CD4-positive, alpha-beta T cell (primary cell): ENCODE results near the gene MMAA. TPM values are rescaled to one million over a fixed set of nuclear protein-coding genes. Genes with fewer than 3 reads are reported as not detected.
A peak's percentile ranks its signal among the peaks of the same experiment; 100 is the strongest.
"Not testable (repeated sequence)": the region's sequence is repeated elsewhere in the genome, so short reads cannot be mapped to it uniquely, and the experiment has no call there.

ENCODE experiments used
- ATAC-seq: fragments of 200-7000 bp; cut with Tn5 transposase; one replicate; pipeline ENCODE4 v1.10.0; 2022; ENCODE audit warnings: mild to moderate bottlenecking; ENCODE audit not compliant: poor library complexity
- CTCF ChIA-PET: fragments of 350-600 bp; sonication (Branson Sonifier 250); formaldehyde crosslinking; loops from one replicate; lab custom pipeline; 2021; ENCODE audit warnings: antibody characterized with exemption, inconsistent platforms; lab: Charles Lee
- POLR2A ChIA-PET: fragments of 350-600 bp; sonication (Branson Sonifier 250); formaldehyde crosslinking; loops from one replicate; lab custom pipeline; 2021; ENCODE audit warnings: antibody characterized with exemption, inconsistent platforms; lab: Charles Lee
- DNase-seq, 14 experiments: peaks; one replicate each; pipeline ENCODE4 v3.0.0-alpha.2; 2013 to 2020; ENCODE audit warnings: mixed read lengths in 2 of 14
- H3K27ac ChIP-seq, 2 donors: one replicate each; pipeline versions ENCODE4 v1.5.1 to v1.7.0; 2013; ENCODE audit warnings: low read length in 2 of 2, low read depth in 1 of 2, mild to moderate bottlenecking in 1 of 2
- H3K27me3 ChIP-seq, 2 experiments: 1 replicate in 1 of 2; 2 replicates in 1 of 2; pipeline versions ENCODE4 v1.6.1 to v1.7.0; 2013; ENCODE audit warnings: low read length in 2 of 2, control low read depth in 1 of 2, mild to moderate bottlenecking in 1 of 2, moderate library complexity in 1 of 2; ENCODE audit not compliant: insufficient read depth in 2 of 2, control insufficient read depth in 1 of 2
- H3K36me3 ChIP-seq: one replicate; pipeline ENCODE4 v1.6.1; 2013; ENCODE audit warnings: low read length, control low read depth; ENCODE audit not compliant: insufficient read depth
- H3K4me1 ChIP-seq: one replicate; pipeline ENCODE4 v1.6.1; 2013; ENCODE audit warnings: low read length, control low read depth; ENCODE audit not compliant: insufficient read depth
- H3K4me3 ChIP-seq: one replicate; pipeline ENCODE4 v1.5.1; 2013; ENCODE audit warnings: mild to moderate bottlenecking, low read length, moderate library complexity
- H3K9me3 ChIP-seq, 2 experiments: 1 replicate in 1 of 2; 2 replicates in 1 of 2; pipeline versions ENCODE4 v1.6.1 to v1.7.0; 2013; ENCODE audit warnings: low read length in 2 of 2, mild to moderate bottlenecking in 2 of 2, control low read depth in 1 of 2, moderate library complexity in 1 of 2; ENCODE audit not compliant: control insufficient read depth in 1 of 2, insufficient read depth in 1 of 2
- H3K27ac Mint-ChIP-seq: one replicate; pipeline ENCODE4 v1.8.0; 2020; ENCODE audit warnings: mixed read lengths
- H3K27me3 Mint-ChIP-seq: one replicate; pipeline ENCODE4 v1.8.0; 2021; ENCODE audit warnings: mixed read lengths
- H3K36me3 Mint-ChIP-seq: one replicate; pipeline ENCODE4 v1.8.0; 2021; ENCODE audit warnings: low read depth, mixed read lengths
- H3K4me1 Mint-ChIP-seq: one replicate; pipeline ENCODE4 v1.8.0; 2021; ENCODE audit warnings: low read depth, mixed read lengths
- H3K4me3 Mint-ChIP-seq: one replicate; pipeline ENCODE4 v1.8.0; 2020; ENCODE audit warnings: mild to moderate bottlenecking, mixed read lengths
- H3K9me3 Mint-ChIP-seq: one replicate; pipeline ENCODE4 v1.8.0; 2020; ENCODE audit warnings: mixed read lengths
- CTCF ChIP-seq: fragments of 200-600 bp; IDR thresholded peaks from one replicate; pipeline ENCODE4 v1.8.0; 2022; ENCODE audit warnings: antibody characterized with exemption, mild to moderate bottlenecking
- intact Hi-C, 2 experiments: fragments of 100-400 bp; cut with DNase I in 1 of 2; cut with micrococcal nuclease in 1 of 2; formaldehyde crosslinking; loops; one replicate each; pipeline versions ENCODE4 v1.15.1 to v1.9.0; 2023 to 2025; cut with DNase I, micrococcal nuclease
- polyA plus RNA-seq, 2 donors: library from polyadenylated mRNA; unstranded; fragments of 120-200 nt; gene quantifications; one replicate each; pipeline ENCODE4 v1.2.1, GENCODE V29; 2013
- total RNA-seq, 174 experiments: library from RNA in 2 of 174; stranded (reverse) in 2 of 174; gene quantifications; one replicate each; pipeline ENCODE4 v1.2.3 and lab custom pipeline; 2021 to 2026

Gene MMAA
- 1 to 10 TPM; 7.0 to 7.2 TPM for total RNA-seq
- 6.5 TPM for polyA plus RNA-seq (2013, experiment 1 of 2)
- polyA plus RNA-seq (2013, experiment 2 of 2): 8.2 TPM
- total RNA-seq (lab: John Stamatoyannopoulos, UW): 8.4 to 24.5 (median 16.3) reads per million in 172 experiments

GRCh38 chr4:145618932-145619638 lies at the start of gene MMAA:
MMAA (plus strand) TSS chr4:145619385; CDS start chr4:145639140, 19,755 bp downstream.
- Mint-ChIP-seq H3K4me1 (peaks cover 54% of the 10 kb centered on the region), H3K36me3 (peaks cover 17% of the 10 kb centered on the region), H3K27ac (peak within 1 kb of the TSS; percentile 99), H3K27me3 (peaks cover 6% of the 10 kb centered on the region), H3K9me3 (no peaks in the 10 kb centered on the region), H3K4me3 (peak within 1 kb of the TSS; percentile 99)
- H3K27ac ChIP-seq: peak within 1 kb of the TSS; percentile 92 to 94
- peak within 1 kb of the TSS; percentile 72 for H3K4me3 ChIP-seq
- peak; percentile 92 for ATAC-seq
- intact Hi-C loops: loop anchor here (2.0 to 10.0 kb wide), 7 partner anchors 114 to 1996 kb away; partner anchors contain the start of genes ABCE1 (in 2 of the 2), ANAPC10 (in 2 of the 2), OTUD4 (in 1 of the 2) and SLC10A7 (in 1 of the 2)
- peak; percentile 88 to 97 (median 92) for DNase-seq
- no peaks in the 10 kb centered on the region for H3K27me3 ChIP-seq
- ChIA-PET CTCF (interaction anchor here (0.7 to 2.5 kb wide), 3 partner anchors 9 to 385 kb away, joined by 3 to 9 read pairs (median 7); no protein-coding TSS in a partner anchor), POLR2A (interaction anchor here (0.6 to 3.9 kb wide), 15 partner anchors 10 to 904 kb away, joined by 3 to 35 read pairs (median 3); partner anchors contain the start of genes ABCE1, ANAPC10 and OTUD4)
- peaks cover 10% of the 10 kb centered on the region for H3K4me1 ChIP-seq
- H3K9me3 ChIP-seq: no peaks in the 10 kb centered on the region
- peak; percentile 67 for TF ChIP-seq CTCF
- H3K36me3 ChIP-seq: no peaks in the 10 kb centered on the region

GRCh38 chr4:145574546-145574945 lies 44.6 kb upstream of the MMAA start:
- ATAC-seq, CTCF ChIA-PET, H3K9me3 Mint-ChIP-seq: not testable (repeated sequence)

GRCh38 chr4:145580906-145581305 lies 38.3 kb upstream of the MMAA start:
- POLR2A ChIA-PET: no interaction called here
- Histone ChIP-seq H3K27ac (no peak overlapping the region), H3K4me1 (no peaks in the 10 kb centered on the region), H3K36me3 (no peaks in the 10 kb centered on the region), H3K4me3 (no peak overlapping the region), H3K9me3 (no peaks in the 10 kb centered on the region), H3K27me3 (no peaks in the 10 kb centered on the region)
- Mint-ChIP-seq H3K4me1 (no peaks in the 10 kb centered on the region), H3K9me3 (peaks cover 6% of the 10 kb centered on the region), H3K27me3 (peaks cover 12% of the 10 kb centered on the region), H3K4me3 (no peak overlapping the region), H3K27ac (no peak overlapping the region), H3K36me3 (no peaks in the 10 kb centered on the region)
- no peak for ATAC-seq
- TF ChIP-seq CTCF: no peak
- intact Hi-C loops: no loop called here
- no peak for DNase-seq
- CTCF ChIA-PET: no interaction called here

More at GRCh38 chr4:145574546-145574945, 44.6 kb upstream of the MMAA start:
- H3K27ac ChIP-seq, H3K27ac Mint-ChIP-seq, DNase-seq, H3K4me1 ChIP-seq, H3K36me3 ChIP-seq, H3K36me3 Mint-ChIP-seq, intact Hi-C loops, H3K27me3 ChIP-seq, POLR2A ChIA-PET, H3K9me3 ChIP-seq, H3K4me3 Mint-ChIP-seq, H3K4me1 Mint-ChIP-seq, H3K4me3 ChIP-seq: not testable (repeated sequence)
- peaks cover 14% of the 10 kb centered on the region for H3K27me3 Mint-ChIP-seq
